SK-N-SH (cell line): ENCODE measurements around the gene IFT122. TPM values are rescaled to one million over a fixed set of nuclear protein-coding genes. Genes with fewer than 3 reads are reported as not detected.
"Not testable (repeated sequence)": the region's sequence is repeated elsewhere in the genome, so short reads cannot be mapped to it uniquely, and the experiment has no call there.

ENCODE experiments used
- CTCF ChIA-PET: fragments of 300-600, 350-600 bp; formaldehyde crosslinking; extraction: SDS; loops from one replicate; lab custom pipeline; 2021; lab: Yijun Ruan, JAX
- POLR2A ChIA-PET: fragments of 350-600 bp; sonication (Branson Sonifier 250); formaldehyde crosslinking; extraction: SDS; loops from one replicate; lab custom pipeline; 2020; ENCODE audit warnings: antibody characterized with exemption, inconsistent platforms; lab: Yijun Ruan, JAX
- DNase-seq: peaks from one replicate; pipeline ENCODE4 v3.0.0; 2012
- H2AFZ ChIP-seq: fragments of 200-600 bp; sonication (generic); 2 replicates; pipeline ENCODE4 v1.8.1; 2016; ENCODE audit warnings: antibody characterized with exemption, mild to moderate bottlenecking, low read depth
- H3F3A ChIP-seq: fragments of 200-600 bp; sonication (generic); replicated peaks from 2 replicates; pipeline ENCODE3; 2016; ENCODE audit warnings: antibody characterized with exemption, mild to moderate bottlenecking; ENCODE audit not compliant: insufficient read depth
- H3K27ac ChIP-seq, 2 experiments: fragments of 200-500 bp in 1 of 2; fragments of 200-600 bp in 1 of 2; sonication (Bioruptor generic) in 1 of 2; sonication (generic), shearing (Covaris generic) in 1 of 2; 2 replicates each; pipeline versions ENCODE4 v1.5.1 to v1.6.1; 2014 to 2016; ENCODE audit warnings: low read depth in 2 of 2, inconsistent platforms in 1 of 2, low read length in 1 of 2, mild to moderate bottlenecking in 1 of 2, mixed read lengths in 1 of 2
- H3K27me3 ChIP-seq: fragments of 200-600 bp; sonication (generic), shearing (Covaris generic); 2 replicates; pipeline ENCODE4 v1.6.1; 2016; ENCODE audit warnings: mixed run types; ENCODE audit not compliant: insufficient read depth
- H3K36me3 ChIP-seq, 2 experiments: fragments of 200-500 bp in 1 of 2; fragments of 200-600 bp in 1 of 2; sonication (Bioruptor generic) in 1 of 2; sonication (generic) in 1 of 2; replicated peaks in 1 of 2; 2 replicates each; pipeline versions ENCODE3 to v1.5.1; 2014 to 2016; ENCODE audit warnings: low read length in 1 of 2, mild to moderate bottlenecking in 1 of 2; ENCODE audit not compliant: insufficient read depth in 2 of 2, control insufficient read depth in 1 of 2
- H3K4me1 ChIP-seq, 2 experiments: fragments of 200-500 bp in 1 of 2; fragments of 200-600 bp in 1 of 2; sonication (Bioruptor generic) in 1 of 2; sonication (generic), shearing (Covaris generic) in 1 of 2; 2 replicates each; pipeline versions ENCODE4 v1.5.1 to v1.6.1; 2014 to 2016; ENCODE audit warnings: low read depth in 1 of 2, low read length in 1 of 2, mixed run types in 1 of 2; ENCODE audit not compliant: insufficient read depth in 2 of 2, control insufficient read depth in 1 of 2
- H3K4me2 ChIP-seq: fragments of 200-600 bp; sonication (generic), shearing (Covaris generic); 2 replicates; pipeline ENCODE4 v1.6.1; 2017; ENCODE audit warnings: mixed run types
- H3K4me3 ChIP-seq, 2 experiments: fragments of 200-500 bp in 1 of 2; fragments of 200-600 bp in 1 of 2; sonication (Bioruptor generic) in 1 of 2; sonication (generic), shearing (Covaris generic) in 1 of 2; 2 replicates each; pipeline versions ENCODE4 v1.5.1 to v1.8.1; 2014 to 2016; ENCODE audit warnings: low read depth in 2 of 2, inconsistent platforms in 1 of 2, low read length in 1 of 2, mild to moderate bottlenecking in 1 of 2, mixed read lengths in 1 of 2, moderate library complexity in 1 of 2
- H3K79me2 ChIP-seq: fragments of 200-600 bp; sonication (generic); 2 replicates; pipeline ENCODE4 v1.8.1; 2017; ENCODE audit warnings: mild to moderate bottlenecking; ENCODE audit not compliant: insufficient read depth
- H3K9ac ChIP-seq: fragments of 200-600 bp; sonication (generic); 2 replicates; pipeline ENCODE4 v1.6.1; 2017; ENCODE audit warnings: mixed run types
- H3K9me2 ChIP-seq: fragments of 200-600 bp; sonication (generic); 2 replicates; pipeline ENCODE4 v1.6.1; 2017; ENCODE audit warnings: mixed run types
- H3K9me3 ChIP-seq: fragments of 200-600 bp; sonication (generic); 2 replicates; pipeline ENCODE4 v1.6.1; 2017; ENCODE audit warnings: mixed run types, mild to moderate bottlenecking, moderate library complexity
- H4K20me1 ChIP-seq: fragments of 200-600 bp; sonication (generic); 2 replicates; pipeline ENCODE4 v1.6.1; 2017; ENCODE audit warnings: mild to moderate bottlenecking, mixed run types; ENCODE audit not compliant: insufficient read depth
- FOSL2 ChIP-seq: IDR thresholded peaks from 2 replicates; pipeline ENCODE4 v1.4.0; 2012; ENCODE audit warnings: low read depth, mild to moderate bottlenecking, moderate library complexity, borderline replicate concordance
- JUND ChIP-seq: IDR thresholded peaks from 2 replicates; pipeline ENCODE4 v1.4.0; 2012
- RXRA ChIP-seq: IDR thresholded peaks from 2 replicates; pipeline ENCODE4 v1.4.0; 2012; ENCODE audit warnings: low read depth, mild to moderate bottlenecking, borderline replicate concordance
- WGBS: methylation state at CpG from one replicate; pipeline ENCODE4 v1.1.6; 2017; ENCODE audit warnings: low lambda C conversion rate; 5-methylcytosine and 5-hydroxymethylcytosine counted together
- polyA plus RNA-seq, 3 experiments: library from polyadenylated mRNA; depleted of rRNA; stranded (reverse); fragments of >200 nt; gene quantifications; 2 replicates each; pipeline ENCODE4 v1.2.3, GENCODE V29; 2012

Gene IFT122
- polyA plus RNA-seq, 1 of the 3 experiments (the other 2 are of a cell fraction) = 20.1 TPM

DNA sequence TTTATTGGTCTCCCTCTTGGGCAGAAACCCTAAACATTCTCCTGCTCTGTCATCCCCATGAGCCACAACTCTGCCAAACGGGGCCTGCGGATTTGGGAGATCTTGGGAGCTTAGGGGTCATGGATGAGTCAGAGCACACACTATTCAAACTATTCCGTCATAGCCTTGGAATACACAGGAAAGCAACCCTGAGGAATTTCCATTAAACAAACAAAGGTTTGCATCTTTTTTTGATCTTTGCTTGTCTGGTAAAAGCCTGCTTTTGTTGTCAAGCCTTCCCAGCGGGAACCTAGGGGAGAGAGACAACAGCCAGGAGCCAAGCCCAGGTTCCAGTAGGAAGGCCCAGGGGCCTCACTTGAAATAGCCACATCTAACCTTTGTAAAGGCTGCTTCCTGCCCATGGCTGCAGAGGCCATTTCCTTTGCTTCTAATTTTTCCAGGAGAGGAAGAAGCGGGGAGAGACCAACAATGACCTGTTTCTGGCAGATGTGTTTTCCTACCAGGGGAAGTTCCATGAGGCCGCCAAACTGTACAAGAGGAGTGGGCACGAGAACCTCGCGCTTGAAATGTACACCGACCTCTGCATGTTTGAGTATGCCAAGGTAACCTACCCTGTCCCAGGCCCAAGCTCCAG is 55.1 kb downstream of the IFT122 start:
- H3K4me2 ChIP-seq = peak overlapping the region; percentile 27; the same call in 1 of the 2 replicates
- H3K27ac ChIP-seq = peak overlapping the region; percentile 22 to 84; a peak in 3 of 4 replicates
- H2AFZ ChIP-seq = peak overlapping the region; percentile 37; the same call in 1 of the 2 replicates
- H4K20me1 ChIP-seq, H3K27me3 ChIP-seq, DNase-seq, CTCF ChIA-PET, H3K9me3 ChIP-seq, POLR2A ChIA-PET, H3K79me2 ChIP-seq, H3K4me3 ChIP-seq, H3F3A ChIP-seq, H3K9me2 ChIP-seq, H3K9ac ChIP-seq: not testable (repeated sequence)
- peaks cover 0 to 13% of the 10 kb centered on the region in 2 experiments; a peak in 1 of 4 replicates for H3K4me1 ChIP-seq
- TF ChIP-seq FOSL2 (peak; percentile 47; the same call in 1 of the 2 replicates), RXRA (peak; percentile 41; the same call in 1 of the 2 replicates), JUND (peak; percentile 49; the same call in 1 of the 2 replicates)
- WGBS = 55% methylated on average over 8 of the region's 10 CpGs
- H3K36me3 ChIP-seq = peaks cover 6 to 11% of the 10 kb centered on the region in 2 experiments

DNA sequence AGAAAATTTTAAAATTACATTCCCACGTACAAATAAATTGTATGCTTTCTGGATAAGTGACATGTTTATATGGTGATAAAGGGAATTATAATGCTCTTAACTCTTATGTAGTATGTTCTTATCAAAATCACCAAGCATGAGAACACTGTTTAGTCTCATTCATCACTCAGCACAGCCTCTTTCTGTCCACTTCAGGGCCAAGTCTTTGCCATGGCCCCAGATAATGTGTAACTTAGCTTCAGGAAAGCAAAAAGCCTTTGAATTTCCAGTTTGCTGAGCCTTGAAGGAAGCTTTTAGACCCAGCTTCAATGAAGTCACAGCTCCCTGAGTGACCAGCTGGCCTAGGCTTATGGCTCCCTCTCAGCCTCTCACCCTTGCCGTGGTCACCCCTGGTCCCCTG is 57.9 kb downstream of the IFT122 start:
- H3K9ac ChIP-seq, H3K4me2 ChIP-seq, H3K27ac ChIP-seq, H3K4me3 ChIP-seq, POLR2A ChIA-PET, H2AFZ ChIP-seq, H4K20me1 ChIP-seq, CTCF ChIA-PET, H3K79me2 ChIP-seq, H3K9me3 ChIP-seq, DNase-seq, H3K27me3 ChIP-seq, H3F3A ChIP-seq, H3K9me2 ChIP-seq: not testable (repeated sequence)
- peaks cover 6 to 12% of the 10 kb centered on the region in 2 experiments for H3K36me3 ChIP-seq
- 99% methylated on average over 2 of the region's 2 CpGs for WGBS
- H3K4me1 ChIP-seq = peaks cover under 1 to 13% of the 10 kb centered on the region in 2 experiments; a peak in 2 of 4 replicates

DNA sequence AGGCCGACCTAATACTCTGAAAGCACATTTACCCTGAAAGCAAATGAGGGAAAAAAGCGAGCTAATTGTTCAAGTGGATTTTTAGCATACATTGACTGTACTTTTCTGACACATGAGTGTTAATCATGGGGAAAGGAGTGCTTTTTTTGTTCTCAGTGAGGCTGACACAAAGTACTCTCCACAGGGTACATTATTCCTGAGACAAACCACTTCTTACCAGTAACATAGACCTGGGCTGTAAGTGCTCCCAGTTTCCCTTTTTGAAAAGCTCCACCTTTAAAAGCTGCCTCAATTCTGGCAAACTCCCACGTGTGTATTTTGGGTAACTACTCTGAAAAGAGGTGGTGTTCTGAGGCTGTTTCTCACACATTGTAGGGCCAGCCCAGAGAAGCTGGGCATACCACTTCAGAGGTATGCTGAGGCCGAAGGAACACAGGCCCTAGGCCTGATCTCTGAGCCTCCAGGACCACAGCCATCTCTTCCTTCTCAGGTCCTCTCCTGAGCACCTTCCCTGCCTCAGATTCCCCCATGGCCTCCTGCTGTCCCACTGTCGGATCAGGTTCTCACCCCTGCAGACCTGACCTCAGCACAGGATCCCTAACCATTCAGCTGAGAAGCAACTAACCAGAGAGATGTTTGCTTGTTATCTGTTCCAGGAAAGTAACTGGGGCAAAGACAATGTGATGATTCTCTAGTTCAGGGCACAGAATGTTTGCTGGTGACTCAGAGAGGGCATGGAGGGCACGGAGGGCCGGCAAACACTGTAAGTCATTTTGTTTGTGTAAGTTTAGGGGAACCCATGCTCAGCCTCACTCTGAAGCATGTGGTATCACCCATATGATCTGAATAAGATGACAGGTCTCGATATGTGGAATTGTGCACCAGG is 58.8 kb downstream of the IFT122 start:
- Histone ChIP-seq H3K36me3 (peaks cover 5 to 12% of the 10 kb centered on the region in 2 experiments), H3K4me1 (peaks cover 6 to 13% of the 10 kb centered on the region in 2 experiments; a peak in 2 of 4 replicates)
- H3K4me3 ChIP-seq, H3K27ac ChIP-seq, H3K9me3 ChIP-seq, H3K9me2 ChIP-seq, H3K4me2 ChIP-seq, H3K27me3 ChIP-seq, POLR2A ChIA-PET, H2AFZ ChIP-seq, H3K79me2 ChIP-seq, CTCF ChIA-PET, H3K9ac ChIP-seq, H3F3A ChIP-seq, DNase-seq, H4K20me1 ChIP-seq: not testable (repeated sequence)
- 77% methylated on average over 6 of the region's 8 CpGs for WGBS

DNA sequence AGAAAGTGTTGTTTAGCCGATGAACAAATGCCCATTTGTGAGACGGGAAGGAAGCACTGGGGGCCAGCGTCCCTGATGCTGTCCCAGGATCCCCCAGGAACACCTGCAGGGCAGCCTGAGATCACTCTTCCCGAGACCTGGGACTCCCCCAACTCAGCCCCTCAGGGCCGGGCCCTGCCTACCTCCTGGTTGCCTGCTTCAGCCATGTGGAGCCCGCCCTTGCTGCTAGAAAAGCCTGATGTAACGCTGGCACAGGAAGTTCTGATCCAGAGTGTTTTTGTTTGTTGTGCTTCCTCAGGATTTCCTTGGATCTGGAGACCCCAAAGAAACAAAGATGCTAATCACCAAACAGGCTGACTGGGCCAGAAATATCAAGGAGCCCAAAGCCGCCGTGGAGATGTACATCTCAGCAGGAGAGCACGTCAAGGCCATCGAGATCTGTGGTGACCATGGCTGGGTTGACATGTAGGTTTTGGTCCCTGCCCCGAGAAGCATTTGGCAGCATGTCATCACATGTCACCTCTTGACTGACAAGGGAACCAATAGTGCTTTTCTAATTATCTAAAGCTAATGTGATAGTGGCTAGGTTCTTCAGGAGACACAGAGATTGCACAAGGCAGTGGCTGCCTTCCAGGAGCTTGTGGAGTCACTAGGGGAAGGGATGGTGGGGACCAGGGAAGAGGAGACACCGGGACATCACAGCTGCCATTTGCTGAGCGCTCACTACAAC is 59.7 kb downstream of the IFT122 start:
- H4K20me1 ChIP-seq, H3F3A ChIP-seq, H3K79me2 ChIP-seq, H3K27me3 ChIP-seq, H3K9me2 ChIP-seq, H3K9ac ChIP-seq, H3K9me3 ChIP-seq, H2AFZ ChIP-seq, H3K27ac ChIP-seq, POLR2A ChIA-PET, DNase-seq, H3K4me2 ChIP-seq, H3K4me3 ChIP-seq: not testable (repeated sequence)
- H3K4me1 ChIP-seq = peaks cover 6 to 11% of the 10 kb centered on the region in 2 experiments; a peak in 2 of 4 replicates
- CTCF ChIA-PET = interaction anchor here (5.8 kb wide), 1 partner anchor 9 kb away, joined by 37 read pairs; no protein-coding TSS in a partner anchor
- H3K36me3 ChIP-seq = peaks cover 0 to 18% of the 10 kb centered on the region in 2 experiments
- 98% methylated on average over 7 of the region's 14 CpGs for WGBS
